NCI-H1092 (cell line): ENCODE data around the gene AAK1.
"Not testable (repeated sequence)": the region's sequence is repeated elsewhere in the genome, so short reads cannot be mapped to it uniquely, and the experiment has no call there.

ENCODE experiments used
- DNase-seq: peaks from one replicate; lab custom pipeline; 2025; lab: John Stamatoyannopoulos, UW

AAK1 gene

DNA sequence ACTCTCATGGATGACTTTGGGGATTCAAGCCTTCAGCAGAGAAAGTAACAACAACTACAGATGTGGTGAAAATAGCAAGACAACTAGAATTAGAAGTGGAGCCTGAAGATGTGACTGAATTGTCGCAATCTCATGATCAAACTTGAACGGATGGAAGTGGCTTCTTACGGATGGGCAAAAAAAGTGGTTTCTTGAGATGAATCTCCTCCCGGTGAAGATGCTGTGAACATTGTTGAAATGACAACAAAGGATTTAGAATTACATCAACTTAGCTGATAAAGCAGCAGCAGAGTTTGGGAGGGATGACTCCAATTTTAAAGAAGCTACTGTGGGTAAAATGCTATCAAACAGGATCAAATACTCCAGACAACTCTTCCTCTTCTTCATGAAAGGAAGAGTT, 43.1 kb downstream of the AAK1 start:
- DNase-seq = no peak

DNA sequence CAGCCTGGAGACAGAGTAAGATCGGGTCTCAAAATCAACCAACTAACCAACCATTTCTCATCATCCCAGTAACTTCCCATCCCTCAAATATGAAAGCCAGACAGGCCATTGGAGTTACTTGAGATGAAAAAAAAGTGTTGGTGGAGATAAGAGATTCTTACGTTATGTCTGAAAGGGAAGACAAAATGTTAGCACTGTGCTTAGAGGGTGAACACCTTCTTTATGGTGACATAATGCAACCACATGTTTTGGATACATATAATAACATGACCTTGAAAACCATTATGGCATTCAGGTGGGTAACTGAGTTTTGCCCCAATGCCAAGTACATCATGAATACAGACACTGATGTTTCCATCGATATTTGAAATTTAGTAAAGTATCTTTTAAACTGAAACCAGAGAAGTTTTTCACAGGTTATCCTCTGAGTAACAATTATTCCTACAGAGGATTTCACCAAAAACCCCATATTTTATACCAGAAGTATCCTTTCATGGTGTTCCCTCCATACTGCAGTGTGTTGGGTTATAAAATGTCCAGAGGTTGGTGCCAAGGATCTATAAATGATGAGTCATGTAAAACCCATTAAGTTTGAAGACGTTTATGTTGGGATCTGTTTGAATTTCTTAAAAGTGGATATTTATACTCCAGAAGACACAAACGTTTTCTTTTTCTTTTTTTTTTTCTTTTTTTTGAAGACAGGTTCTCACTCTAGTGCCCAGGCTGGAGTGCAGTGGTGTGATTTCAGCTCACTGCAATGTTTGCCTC, 45.5 kb downstream of the AAK1 start:
- DNase-seq = no peak

DNA sequence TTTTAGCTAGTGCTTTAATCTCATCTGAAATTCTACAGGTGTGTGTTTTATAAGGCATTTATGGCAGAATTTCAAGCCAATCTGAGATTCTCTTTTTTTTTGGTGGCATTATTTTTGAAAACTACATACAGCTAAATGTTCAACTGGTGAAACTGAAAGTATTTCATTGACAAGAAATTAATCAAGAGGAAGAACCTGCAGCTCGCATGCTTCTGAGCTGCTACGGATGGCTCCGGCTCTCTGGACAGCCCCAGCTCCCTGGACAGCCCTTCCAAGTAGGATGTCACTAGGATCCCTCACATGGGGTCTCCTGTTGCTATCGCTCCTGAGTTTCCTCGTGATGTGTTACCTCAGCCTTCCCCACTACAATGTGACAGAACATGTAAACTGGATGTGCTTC, 46.4 kb downstream of the AAK1 start:
- no peak for DNase-seq

DNA sequence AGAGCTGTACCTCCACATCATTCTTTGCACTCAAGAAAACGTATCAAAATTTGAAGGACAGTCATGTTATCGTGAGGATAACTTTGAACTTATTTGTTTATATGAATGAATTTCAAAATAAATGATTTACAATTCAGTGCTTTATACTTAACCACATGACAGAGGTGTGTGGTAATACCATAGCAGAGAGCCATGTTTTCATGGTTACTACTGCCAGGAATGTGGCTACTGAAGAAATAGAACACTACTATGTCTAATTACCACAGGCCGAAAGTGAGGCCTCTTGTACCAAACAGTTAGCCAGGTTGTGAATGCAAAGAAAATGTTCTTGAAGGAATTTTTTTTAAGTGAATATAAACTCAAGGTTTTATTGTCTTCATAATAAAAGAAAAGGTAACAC, 49.2 kb downstream of the AAK1 start:
- DNase-seq = no peak

DNA sequence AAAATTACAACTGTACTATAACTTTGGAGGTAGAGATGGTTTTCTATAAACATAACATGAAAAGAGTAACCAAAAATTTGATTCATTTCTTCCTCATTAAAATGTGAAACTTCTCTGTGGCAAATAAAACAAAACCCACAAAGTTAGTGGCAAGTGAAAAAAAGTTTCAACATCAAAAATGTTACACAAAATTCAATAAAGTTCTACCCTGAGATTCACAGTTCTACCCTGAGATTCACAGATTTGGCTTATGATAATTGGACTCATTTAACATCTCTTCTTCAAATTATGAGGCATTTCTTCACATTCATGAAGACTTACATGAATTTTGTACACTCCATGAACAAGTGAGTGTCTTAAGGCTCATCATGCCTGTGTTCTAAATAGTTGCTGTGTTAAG, 51.0 kb downstream of the AAK1 start:
- DNase-seq = no peak

- DNase-seq = no peak
These were observed 53.4 kb downstream of the AAK1 start for GRCh38 chr2:69589973-69590652.

- DNase-seq = no peak
These were observed 54.6 kb downstream of the AAK1 start for GRCh38 chr2:69588945-69589344.

DNA sequence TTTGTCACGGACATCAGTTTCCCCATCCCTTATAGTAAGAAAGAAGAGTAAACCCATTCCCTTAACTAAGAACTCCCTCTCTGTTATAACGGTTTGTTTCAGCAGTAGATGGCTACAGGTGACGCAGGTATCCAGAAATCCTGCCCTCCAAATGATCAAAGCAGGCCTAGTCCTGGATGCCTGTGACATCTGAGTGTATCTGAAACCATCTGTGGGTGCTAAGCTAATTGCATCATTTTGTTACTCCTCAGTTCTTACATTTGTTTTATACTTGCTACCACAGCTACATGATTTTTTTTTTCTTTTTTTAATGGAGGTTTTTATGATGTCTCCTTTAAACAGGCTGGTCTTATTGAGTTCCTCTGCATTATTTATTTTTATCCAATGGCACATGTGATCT, 55.1 kb downstream of the AAK1 start:
- no peak for DNase-seq

GRCh38 chr2:69585855-69586555, 57.5 kb downstream of the AAK1 start:
- no peak for DNase-seq

DNA sequence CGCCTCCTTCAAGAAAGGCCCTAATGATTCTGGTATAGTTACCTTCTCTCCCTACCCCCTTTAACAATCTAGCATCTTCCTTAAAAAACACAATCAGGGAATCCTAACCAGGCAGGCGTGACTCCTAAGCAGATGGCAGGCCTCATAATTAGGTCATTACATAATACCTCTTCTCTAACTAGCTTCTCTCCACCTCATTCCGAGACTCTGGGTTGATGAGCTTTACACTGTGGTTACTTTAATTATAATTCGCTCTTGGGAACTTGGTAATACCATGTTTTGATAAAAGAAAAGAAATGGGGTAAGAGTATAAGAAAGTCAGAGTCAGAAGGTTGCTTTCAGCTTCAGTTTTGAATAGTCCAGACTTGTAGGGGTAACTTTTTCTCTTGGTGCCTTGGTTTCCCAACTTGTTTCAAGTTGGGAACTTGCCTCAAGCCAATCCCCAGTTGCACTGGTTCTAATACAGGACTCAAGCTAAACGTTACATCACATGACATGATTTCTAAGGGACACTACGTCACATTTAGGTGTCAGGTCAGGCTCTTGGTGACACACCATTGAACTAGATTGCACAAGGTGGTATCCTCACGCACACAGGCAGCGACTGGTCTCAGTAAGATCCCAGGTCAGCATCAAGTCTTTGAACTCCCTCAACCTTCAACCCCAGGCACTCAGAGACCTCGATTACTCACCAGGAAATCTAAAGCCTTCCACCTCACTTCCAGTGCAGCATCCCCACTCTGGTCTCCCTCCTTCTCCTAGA, 59.2 kb downstream of the AAK1 start:
- no peak for DNase-seq

- no peak for DNase-seq
These were observed 60.2 kb downstream of the AAK1 start for GRCh38 chr2:69583321-69583833.

GRCh38 chr2:69582582-69583176, 60.9 kb downstream of the AAK1 start:
- DNase-seq = no peak

GRCh38 chr2:69581774-69582581, 61.6 kb downstream of the AAK1 start:
- no peak for DNase-seq

- no peak for DNase-seq
These were observed 63.1 kb downstream of the AAK1 start for GRCh38 chr2:69580486-69580885.

- DNase-seq = no peak
These were observed 64.0 kb downstream of the AAK1 start for GRCh38 chr2:69579536-69579935.

GRCh38 chr2:69578198-69578540, 65.4 kb downstream of the AAK1 start:
- no peak for DNase-seq

GRCh38 chr2:69577467-69578197, 65.9 kb downstream of the AAK1 start:
- no peak for DNase-seq

GRCh38 chr2:69576880-69577279, 66.7 kb downstream of the AAK1 start:
- DNase-seq = no peak

DNA sequence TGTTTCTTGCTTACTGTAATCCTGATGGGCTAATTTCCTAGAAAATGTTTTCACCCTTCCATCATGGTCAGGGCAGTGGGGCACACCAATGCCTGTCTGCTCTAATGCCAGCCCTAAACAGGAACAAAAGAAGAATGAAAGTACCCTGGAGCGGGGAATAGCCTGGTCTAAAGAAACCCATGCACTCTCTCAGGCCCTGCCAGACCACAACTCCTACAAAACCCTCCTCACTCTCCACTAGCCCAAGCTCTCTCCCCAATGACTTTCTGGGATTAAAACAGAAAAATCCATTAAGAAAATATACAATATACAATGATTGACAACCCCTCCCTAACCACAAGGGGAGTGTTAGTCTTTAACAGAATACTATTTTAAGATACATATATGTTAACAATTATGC, 67.6 kb downstream of the AAK1 start:
- DNase-seq = no peak

- DNase-seq = not testable (repeated sequence)
These were observed 68.2 kb downstream of the AAK1 start for GRCh38 chr2:69575371-69575770.
